ENCODE results near the gene CR1L. TPM values are rescaled to one million over a fixed set of nuclear protein-coding genes. Genes with fewer than 3 reads are reported as not detected.

Gene CR1L
- total and polyA plus RNA-seq, 9 of the 15 experiments (the other 6 are each of a cell fraction or from before 2014, with no cell fraction given), result 10.1 to 74.8 (median 34.3) TPM

DNA sequence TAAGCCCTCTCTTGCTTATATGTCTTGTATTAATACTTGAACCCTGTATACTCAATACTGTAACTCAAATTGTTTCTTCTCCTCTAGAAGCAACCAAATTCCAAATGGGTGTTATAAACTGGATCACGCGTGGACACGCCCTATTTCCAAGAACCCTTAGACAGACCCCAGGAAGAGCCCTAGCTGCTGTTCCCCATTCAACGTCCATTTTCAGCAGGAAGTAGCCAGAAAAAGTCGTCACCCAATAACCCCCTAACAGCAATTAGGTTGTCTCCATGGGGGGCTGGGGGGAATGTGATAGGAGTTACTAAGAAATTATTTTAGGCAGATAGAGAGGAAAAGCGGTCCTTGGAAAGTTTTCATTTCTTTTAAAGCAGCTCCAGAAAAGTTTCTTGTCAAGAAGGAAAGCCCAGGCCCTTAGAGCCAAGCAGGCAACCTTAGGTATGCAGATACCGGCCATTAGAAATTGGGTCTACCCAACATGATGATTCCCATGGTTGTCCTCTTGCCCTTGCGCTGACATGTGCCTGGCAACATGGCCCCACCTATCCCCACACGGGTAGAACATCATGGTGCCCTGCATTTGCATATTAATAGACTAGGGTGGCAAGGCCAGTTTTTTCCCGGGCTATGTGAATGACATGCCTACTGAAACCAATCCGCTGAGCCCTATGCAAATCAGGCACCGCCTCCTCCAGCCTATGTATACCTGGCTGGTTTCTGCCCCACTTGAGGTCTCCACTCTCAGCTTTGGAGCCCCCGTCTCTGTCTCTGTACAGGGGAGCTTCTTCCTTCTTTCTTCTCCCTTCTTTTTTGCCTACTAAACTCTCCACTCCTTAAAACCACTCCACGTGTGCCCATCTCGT lies 102.9 kb downstream of the CR1L start (continued):
- TF ChIP-seq RERE (CRISPR knock-in tag; IDR thresholded peaks at IDR 0.05; ENCODE audit: borderline replicate concordance), result no peak
- no peak for TF ChIP-seq ZNF274 (IDR thresholded peaks at IDR 0.05; ENCODE audit: borderline replicate concordance, low read depth, low read length)
- TF ChIP-seq SNRNP70 (optimal IDR thresholded peaks at IDR 0.05; ENCODE audit: low read depth, low read length), result no peak
- TF ChIP-seq PRPF4 (IDR thresholded peaks at IDR 0.05; ENCODE audit: insufficient read depth, low read depth, low read length, poor library complexity, severe bottlenecking), result no peak
- TF ChIP-seq, protein P1, sequence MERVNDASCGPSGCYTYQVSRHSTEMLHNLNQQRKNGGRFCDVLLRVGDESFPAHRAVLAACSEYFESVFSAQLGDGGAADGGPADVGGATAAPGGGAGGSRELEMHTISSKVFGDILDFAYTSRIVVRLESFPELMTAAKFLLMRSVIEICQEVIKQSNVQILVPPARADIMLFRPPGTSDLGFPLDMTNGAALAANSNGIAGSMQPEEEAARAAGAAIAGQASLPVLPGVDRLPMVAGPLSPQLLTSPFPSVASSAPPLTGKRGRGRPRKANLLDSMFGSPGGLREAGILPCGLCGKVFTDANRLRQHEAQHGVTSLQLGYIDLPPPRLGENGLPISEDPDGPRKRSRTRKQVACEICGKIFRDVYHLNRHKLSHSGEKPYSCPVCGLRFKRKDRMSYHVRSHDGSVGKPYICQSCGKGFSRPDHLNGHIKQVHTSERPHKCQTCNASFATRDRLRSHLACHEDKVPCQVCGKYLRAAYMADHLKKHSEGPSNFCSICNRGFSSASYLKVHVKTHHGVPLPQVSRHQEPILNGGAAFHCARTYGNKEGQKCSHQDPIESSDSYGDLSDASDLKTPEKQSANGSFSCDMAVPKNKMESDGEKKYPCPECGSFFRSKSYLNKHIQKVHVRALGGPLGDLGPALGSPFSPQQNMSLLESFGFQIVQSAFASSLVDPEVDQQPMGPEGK (CRISPR knock-in tag; IDR thresholded peaks at IDR 0.05; ENCODE audit: borderline replicate concordance), result no peak
- no peak for TF ChIP-seq USF2 (CRISPR knock-in tag; IDR thresholded peaks at IDR 0.05)

All from K562 (cell line).